Sigmoid colon (tissue), 7 donors: Measurements from ENCODE around the gene SMC6. TPM values are rescaled to one million over a fixed set of nuclear protein-coding genes. Genes with fewer than 3 reads are reported as not detected.

Experiments
- DNase-seq: peaks from one replicate; pipeline ENCODE4 v3.0.0-alpha.2; 2019
- H3K27ac ChIP-seq, 4 donors: fragments of 200-600 bp; sonication (generic); one replicate each; pipeline ENCODE4 v1.5.1; 2016 to 2019; ENCODE audit warnings: mild to moderate bottlenecking in 1 of 4
- H3K27me3 ChIP-seq, 3 donors: fragments of 200-600 bp; sonication (generic); one replicate each; pipeline ENCODE4 v1.5.1; 2019; ENCODE audit warnings: mild to moderate bottlenecking in 1 of 3
- H3K36me3 ChIP-seq, 4 donors: fragments of 200-600 bp; sonication (generic); one replicate each; pipeline ENCODE4 v1.5.1; 2016 to 2019
- H3K4me1 ChIP-seq, 4 donors: fragments of 200-600 bp; sonication (generic); one replicate each; pipeline ENCODE4 v1.5.1; 2017 to 2019
- H3K4me3 ChIP-seq, 4 donors: fragments of 200-600 bp; sonication (generic); one replicate each; pipeline ENCODE4 v1.5.1; 2017 to 2019; ENCODE audit warnings: mild to moderate bottlenecking in 2 of 4, moderate library complexity in 1 of 4
- H3K9me3 ChIP-seq, 4 donors: fragments of 200-600 bp in 3 of 4; sonication (generic) in 3 of 4; one replicate each; pipeline versions ENCODE4 v1.5.1 to v1.6.1; 2013 to 2019
- CTCF ChIP-seq, 4 experiments: fragments of 450-650 bp in 3 of 4; fragments of 200-600 bp in 1 of 4; IDR thresholded peaks; one replicate each; pipeline ENCODE4 v1.5.1; 2016 to 2019; ENCODE audit warnings: antibody characterized with exemption in 4 of 4, mild to moderate bottlenecking in 3 of 4, moderate library complexity in 2 of 4
- EP300 ChIP-seq, 4 donors: sonication (generic); formaldehyde crosslinking; IDR thresholded peaks; one replicate each; pipeline ENCODE4 v1.6.1; 2017; ENCODE audit warnings: antibody characterized with exemption in 4 of 4
- POLR2A ChIP-seq, 2 donors: fragments of 450-650 bp; IDR thresholded peaks; one replicate each; pipeline ENCODE4 v1.6.1; 2016; ENCODE audit warnings: antibody characterized with exemption in 2 of 2, mild to moderate bottlenecking in 2 of 2, moderate library complexity in 2 of 2
- POLR2AphosphoS5 ChIP-seq, 4 donors: sonication (generic); formaldehyde crosslinking; IDR thresholded peaks; one replicate each; pipeline ENCODE4 v1.6.1; 2017; ENCODE audit warnings: antibody characterized with exemption in 4 of 4
- WGBS, 2 donors: extraction: QIAGEN DNeasy Blood & Tissue Kit; methylation state at CpG; one replicate each; pipeline ENCODE4 v1.1.7; 2013; 5-methylcytosine and 5-hydroxymethylcytosine counted together
- intact Hi-C: fragments of 100-400 bp; cut with DNase I; formaldehyde crosslinking; loops from one replicate; pipeline ENCODE4 v1.15.1; 2023
- polyA plus RNA-seq, 3 donors: library from polyadenylated mRNA; stranded (reverse); fragments of 200-250 nt; gene quantifications; one replicate each; pipeline ENCODE4 v1.2.3, GENCODE V29; 2013
- total RNA-seq, 4 donors: library from RNA; depleted of rRNA; stranded (reverse); fragments of >200 nt; gene quantifications; one replicate each; pipeline ENCODE4 v1.1.0, GENCODE V29; 2016
- donor health status: healthy with polysubstance abuse.
- donor health status: Bipolar disorder and iron deficiency.
- donor health status: healthy.

SMC6 gene
- total and polyA plus RNA-seq, 7 donors, result 6.6 to 15.8 (median 10.7) TPM

- intact Hi-C loops, result no loop called here
- H3K4me1 ChIP-seq, result no peaks in the 10 kb centered on the region
- TF ChIP-seq EP300 (IDR thresholded peaks at IDR 0.05), result no peak
- no peak for TF ChIP-seq POLR2A (IDR thresholded peaks at IDR 0.05)
- no peak for TF ChIP-seq POLR2AphosphoS5 (IDR thresholded peaks at IDR 0.05)
- no peak for TF ChIP-seq CTCF (IDR thresholded peaks at IDR 0.05)
- DNase-seq, result no peak
- no peak overlapping the region for H3K27ac ChIP-seq
- no peaks in the 10 kb centered on the region for H3K9me3 ChIP-seq
- no peak overlapping the region for H3K4me3 ChIP-seq
- no peaks in the 10 kb centered on the region for H3K27me3 ChIP-seq
- H3K36me3 ChIP-seq, result no peaks in the 10 kb centered on the region
- 82 to 88% methylated on average over 8 of the region's 8 CpGs for WGBS, 2 donors
Measured at GRCh38 chr2:17637131-17637906, 116.3 kb downstream of the SMC6 start.

GRCh38 chr2:17636257-17636656 lies 117.4 kb downstream of the SMC6 start:
- intact Hi-C loops, result no loop called here
- Histone ChIP-seq H3K4me3 (no peak overlapping the region), H3K4me1 (no peaks in the 10 kb centered on the region), H3K27me3 (no peaks in the 10 kb centered on the region), H3K9me3 (no peaks in the 10 kb centered on the region), H3K36me3 (no peaks in the 10 kb centered on the region), H3K27ac (no peak overlapping the region)
- WGBS, 2 donors, result 90% methylated on average over 3 of the region's 3 CpGs
- TF ChIP-seq POLR2A (IDR thresholded peaks at IDR 0.05) (no peak), POLR2AphosphoS5 (IDR thresholded peaks at IDR 0.05) (no peak), CTCF (IDR thresholded peaks at IDR 0.05) (no peak), EP300 (IDR thresholded peaks at IDR 0.05) (no peak)
- DNase-seq, result no peak

- no peak overlapping the region for H3K4me3 ChIP-seq
- no peaks in the 10 kb centered on the region for H3K27me3 ChIP-seq
- WGBS, 2 donors, result 85 to 90% methylated on average over 4 of the region's 4 CpGs
- TF ChIP-seq POLR2AphosphoS5 (IDR thresholded peaks at IDR 0.05) (no peak), CTCF (IDR thresholded peaks at IDR 0.05) (no peak), EP300 (IDR thresholded peaks at IDR 0.05) (no peak), POLR2A (IDR thresholded peaks at IDR 0.05) (no peak)
- H3K4me1 ChIP-seq, result no peaks in the 10 kb centered on the region
- intact Hi-C loops, result no loop called here
- no peak for DNase-seq
- no peaks in the 10 kb centered on the region for H3K9me3 ChIP-seq
- no peak overlapping the region for H3K27ac ChIP-seq
- no peaks in the 10 kb centered on the region for H3K36me3 ChIP-seq
Measured at GRCh38 chr2:17634997-17635396, 118.6 kb downstream of the SMC6 start.

GRCh38 chr2:17630089-17630488 lies 123.5 kb downstream of the SMC6 start:
- TF ChIP-seq POLR2AphosphoS5 (IDR thresholded peaks at IDR 0.05), result no peak
- TF ChIP-seq POLR2A (IDR thresholded peaks at IDR 0.05), result no peak
- TF ChIP-seq CTCF (IDR thresholded peaks at IDR 0.05), result no peak
- no peak for TF ChIP-seq EP300 (IDR thresholded peaks at IDR 0.05)
- DNase-seq, result no peak
- Histone ChIP-seq H3K9me3 (no peaks in the 10 kb centered on the region), H3K27ac (no peak overlapping the region), H3K4me1 (no peaks in the 10 kb centered on the region), H3K4me3 (no peak overlapping the region), H3K27me3 (no peaks in the 10 kb centered on the region), H3K36me3 (no peaks in the 10 kb centered on the region)
- WGBS, 2 donors, result 95 to 96% methylated on average over 4 of the region's 4 CpGs
- intact Hi-C loops, result no loop called here
